ENCODE results near the gene LTN1. TPM values are rescaled to one million over a fixed set of nuclear protein-coding genes. Genes with fewer than 3 reads are reported as not detected.
"Not testable (repeated sequence)": the region's sequence is repeated elsewhere in the genome, so short reads cannot be mapped to it uniquely, and the experiment has no call there.

Gene LTN1
- polyA plus RNA-seq, 3 donors = 5.1 to 5.4 (median 5.4) TPM

DNA sequence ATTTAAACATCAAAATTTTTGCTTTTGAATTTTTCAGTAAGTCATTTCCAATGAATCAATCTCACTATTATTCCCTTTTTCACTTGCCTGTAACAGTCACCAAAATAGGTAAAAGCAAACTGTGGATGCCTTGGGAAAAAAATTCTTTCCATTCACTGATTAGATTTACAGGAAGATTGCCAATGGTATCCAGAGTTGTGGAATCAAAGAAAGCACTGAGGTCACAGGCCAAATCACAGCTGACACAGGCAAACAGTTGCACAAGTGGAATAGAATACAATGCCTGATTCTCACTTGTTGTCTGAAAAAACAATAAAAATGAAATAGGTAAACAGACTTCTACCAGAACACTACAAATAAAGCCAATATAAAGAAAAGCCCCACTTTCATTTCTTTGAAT lies 48.4 kb downstream of the LTN1 start:
- H3K27ac ChIP-seq (ENCODE audit: low read depth, low read length) = no peak overlapping the region

DNA sequence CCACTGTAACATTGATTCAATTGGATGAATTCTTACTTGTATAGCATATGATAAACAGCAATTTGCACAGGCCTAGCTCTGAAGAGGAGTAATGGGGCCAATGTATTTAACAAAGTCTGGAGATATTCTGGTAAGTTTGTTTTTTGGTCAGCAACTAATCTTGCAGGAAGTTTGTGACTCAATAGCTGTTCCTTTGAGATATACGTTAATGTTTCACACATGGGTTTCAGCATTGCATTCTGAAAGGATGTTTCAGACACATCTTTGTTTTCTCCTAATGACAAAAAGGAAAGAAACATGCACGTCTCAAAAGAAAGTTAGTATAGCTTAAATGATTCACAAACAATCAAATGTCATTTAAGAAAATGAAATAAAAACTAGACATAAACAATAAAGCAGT lies 49.0 kb downstream of the LTN1 start:
- H3K27ac ChIP-seq (ENCODE audit: low read depth, low read length) = no peak overlapping the region
- WGBS, 3 donors = 51 to 86% (median 53%) methylated on average over 2 of the region's 2 CpGs

DNA sequence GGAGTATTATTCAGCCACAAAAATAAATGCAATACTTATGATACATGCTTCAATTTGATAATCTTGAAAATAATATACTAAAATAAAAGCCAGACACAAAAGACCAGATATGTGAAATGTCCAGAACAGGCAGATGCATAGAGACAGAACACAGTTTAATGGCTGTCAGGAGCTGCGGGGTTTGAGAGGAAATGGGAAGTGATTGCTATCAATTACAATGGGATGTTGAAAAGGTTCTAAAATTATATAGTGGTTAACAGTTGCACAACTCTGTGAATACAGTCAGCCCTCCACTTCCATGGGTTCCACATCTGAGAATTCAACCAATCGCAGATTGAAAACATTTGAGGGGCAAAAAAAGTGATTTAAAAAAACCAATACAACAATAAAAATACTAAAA lies 54.0 kb downstream of the LTN1 start:
- WGBS, 3 donors = 44 to 89% (median 60%) methylated on average over 2 of the region's 2 CpGs
- no peak overlapping the region for H3K27ac ChIP-seq (ENCODE audit: low read depth, low read length)

DNA sequence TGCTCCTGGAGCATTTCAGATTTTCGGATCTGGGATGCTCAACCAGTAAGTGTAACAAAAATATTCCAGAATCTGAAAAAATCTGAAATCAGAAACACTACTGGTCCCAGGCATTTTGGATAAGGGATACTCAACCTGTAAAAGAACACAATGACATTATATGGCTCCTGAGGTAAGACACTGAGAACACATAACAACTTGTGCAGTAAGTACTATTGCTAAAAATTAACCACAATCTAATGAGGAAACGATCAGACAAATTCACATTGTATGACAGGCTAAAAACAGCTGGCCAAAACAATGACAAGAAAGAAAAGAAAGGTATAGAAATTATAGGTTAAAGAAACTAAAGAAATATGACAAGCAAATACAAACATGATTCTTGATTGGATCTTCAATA lies 54.9 kb downstream of the LTN1 start:
- 67 to 71% (median 70%) methylated on average over 2 of the region's 2 CpGs for WGBS, 3 donors
- no peak overlapping the region for H3K27ac ChIP-seq (ENCODE audit: low read depth, low read length)

- 91 to 98% (median 97%) methylated on average over 2 of the region's 2 CpGs for WGBS, 3 donors
- H3K27ac ChIP-seq (ENCODE audit: low read depth, low read length) = no peak overlapping the region
Observed at GRCh38 chr21:28936721-28937120, 56.0 kb downstream of the LTN1 start.

- H3K27ac ChIP-seq (ENCODE audit: low read depth, low read length) = no peak overlapping the region
- WGBS, 3 donors = 79 to 90% (median 80%) methylated on average over 1 of the region's 1 CpG
Observed at GRCh38 chr21:28936036-28936435, 56.6 kb downstream of the LTN1 start.

- no peak overlapping the region for H3K27ac ChIP-seq (ENCODE audit: low read depth, low read length)
- WGBS, 3 donors = 39 to 99% (median 96%) methylated on average over 2 of the region's 2 CpGs
Observed at GRCh38 chr21:28932717-28933116, 60.0 kb downstream of the LTN1 start.

- not testable (repeated sequence) for H3K27ac ChIP-seq (ENCODE audit: low read depth, low read length)
- WGBS, 3 donors = 97 to 98% (median 97%) methylated on average over 6 of the region's 6 CpGs
Observed at GRCh38 chr21:28931708-28932372, 60.8 kb downstream of the LTN1 start.

GRCh38 chr21:28928578-28929420 lies 63.9 kb downstream of the LTN1 start:
- H3K27ac ChIP-seq (ENCODE audit: low read depth, low read length) = no peak overlapping the region
- WGBS, 3 donors = 73 to 77% (median 75%) methylated on average over 3 of the region's 3 CpGs

DNA sequence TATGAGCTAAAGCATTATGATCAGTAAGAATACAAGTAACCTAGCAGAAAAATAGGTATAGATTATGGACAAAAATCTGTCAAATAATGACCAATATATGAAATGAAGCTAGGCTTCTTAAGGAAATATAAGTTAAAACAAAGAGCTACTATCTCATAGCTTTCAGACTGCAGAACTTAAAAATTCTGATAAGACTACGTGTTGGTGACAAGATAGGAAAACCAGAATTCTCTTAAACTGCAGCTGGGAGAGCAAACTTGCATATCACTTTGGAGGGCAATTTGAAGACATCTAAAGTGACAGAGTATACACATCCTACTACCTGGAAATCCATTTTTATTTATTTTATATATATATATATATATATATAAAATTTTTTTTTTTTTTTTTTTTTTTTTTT lies 65.5 kb downstream of the LTN1 start:
- H3K27ac ChIP-seq (ENCODE audit: low read depth, low read length) = no peak overlapping the region
- 92 to 98% (median 94%) methylated on average over 1 of the region's 1 CpG for WGBS, 3 donors

DNA sequence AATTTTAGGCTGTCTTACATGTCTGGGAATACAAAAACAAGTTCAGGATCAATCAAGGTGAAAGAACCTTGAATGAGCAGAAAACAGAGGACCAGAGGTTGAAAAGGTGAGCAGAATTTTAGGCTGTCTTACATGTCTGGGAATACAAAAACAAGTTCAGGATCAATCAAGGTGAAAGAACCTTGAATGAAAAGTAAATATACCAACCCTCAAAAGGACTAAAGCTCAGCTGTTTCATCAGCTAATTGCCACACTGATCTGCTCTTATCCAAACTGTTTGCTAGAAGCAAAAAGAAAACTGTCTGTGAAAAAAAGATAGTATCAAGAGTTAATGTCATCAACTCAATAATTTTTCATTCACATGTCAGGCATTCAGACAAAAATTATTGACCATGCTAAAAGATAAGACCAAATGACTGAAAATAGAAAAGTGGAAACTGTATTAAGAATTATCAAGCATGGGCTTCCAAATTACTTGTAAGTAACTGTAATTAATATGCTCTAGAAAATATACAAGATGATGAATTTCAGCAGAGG lies 69.2 kb downstream of the LTN1 start:
- no peak overlapping the region for H3K27ac ChIP-seq (ENCODE audit: low read depth, low read length)

GRCh38 chr21:28922368-28922767 lies 70.3 kb downstream of the LTN1 start:
- 86 to 90% (median 89%) methylated on average over 7 of the region's 7 CpGs for WGBS, 3 donors
- H3K27ac ChIP-seq (ENCODE audit: low read depth, low read length) = no peak overlapping the region

DNA sequence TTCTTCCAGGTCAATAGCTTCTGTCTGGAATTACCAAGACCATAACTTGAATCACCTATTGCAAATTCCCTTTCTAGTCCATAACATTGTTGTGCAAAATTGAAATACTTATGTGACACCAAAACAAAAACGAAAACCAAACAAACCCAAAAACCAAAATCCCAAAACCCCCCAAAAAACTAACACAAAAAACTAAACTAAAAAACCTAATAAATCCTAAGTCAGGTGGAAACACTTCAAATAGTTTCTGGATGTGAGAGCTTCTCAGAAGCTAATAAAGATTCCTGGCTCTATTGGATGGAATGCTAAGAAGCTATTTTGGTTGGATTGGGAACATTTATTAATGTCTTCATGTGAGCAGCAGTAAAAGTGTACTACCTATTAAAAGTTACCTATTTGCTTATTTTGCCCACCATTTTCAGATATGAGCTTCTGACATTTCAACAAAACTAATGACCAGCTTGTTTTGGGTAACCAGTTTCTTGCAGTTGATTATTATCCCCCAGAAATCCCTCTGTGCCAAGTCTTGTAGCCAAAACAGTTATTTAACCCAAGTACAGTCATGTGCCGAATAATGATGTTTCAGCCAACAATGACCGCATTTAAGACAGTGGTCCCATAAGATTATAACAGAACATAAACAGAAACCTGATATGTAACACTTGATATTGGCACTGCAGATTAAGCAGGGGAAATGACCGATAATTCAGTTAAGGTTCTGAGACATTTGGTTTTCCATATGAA lies 76.4 kb downstream of the LTN1 start:
- H3K27ac ChIP-seq (ENCODE audit: low read depth, low read length) = no peak overlapping the region
- 56 to 81% (median 75%) methylated on average over 4 of the region's 4 CpGs for WGBS, 3 donors

GRCh38 chr21:28913071-28913470 lies 79.6 kb downstream of the LTN1 start:
- H3K27ac ChIP-seq (ENCODE audit: low read depth, low read length) = no peak overlapping the region
- 74 to 88% (median 75%) methylated on average over 2 of the region's 2 CpGs for WGBS, 3 donors

GRCh38 chr21:28910280-28910887 lies 82.3 kb downstream of the LTN1 start:
- H3K27ac ChIP-seq (ENCODE audit: low read depth, low read length) = no peak overlapping the region
- 51 to 69% (median 58%) methylated on average over 4 of the region's 4 CpGs for WGBS, 3 donors

- WGBS, 3 donors = 96 to 98% (median 96%) methylated on average over 8 of the region's 8 CpGs
- H3K27ac ChIP-seq (ENCODE audit: low read depth, low read length) = no peak overlapping the region
Observed at GRCh38 chr21:28908351-28908750, 84.3 kb downstream of the LTN1 start.

DNA sequence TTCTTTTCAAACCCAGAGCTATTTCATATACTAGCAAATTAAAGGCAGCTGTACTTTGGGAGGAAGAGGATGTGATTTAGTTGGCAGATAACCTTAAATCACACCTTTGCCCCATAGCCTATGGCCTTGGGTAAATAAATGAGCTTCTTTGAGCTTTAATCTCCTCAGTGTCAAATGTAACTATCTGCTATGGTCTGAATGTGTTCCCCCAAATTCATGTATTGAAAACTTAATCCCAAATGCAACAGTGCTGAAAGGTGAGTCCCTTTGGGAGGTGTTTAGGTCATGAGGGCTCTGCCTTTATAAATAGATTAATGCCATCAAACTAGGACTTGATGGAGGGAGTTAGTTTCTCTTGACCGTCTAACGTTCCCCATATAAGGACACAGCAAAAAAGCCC lies 85.8 kb downstream of the LTN1 start:
- 81 to 88% (median 86%) methylated on average over 2 of the region's 2 CpGs for WGBS, 3 donors
- H3K27ac ChIP-seq (ENCODE audit: low read depth, low read length) = no peak overlapping the region

- H3K27ac ChIP-seq (ENCODE audit: low read depth, low read length) = no peak overlapping the region
- WGBS, 3 donors = 92 to 100% (median 100%) methylated on average over 1 of the region's 1 CpG
Observed at GRCh38 chr21:28906236-28906635, 86.4 kb downstream of the LTN1 start.

DNA sequence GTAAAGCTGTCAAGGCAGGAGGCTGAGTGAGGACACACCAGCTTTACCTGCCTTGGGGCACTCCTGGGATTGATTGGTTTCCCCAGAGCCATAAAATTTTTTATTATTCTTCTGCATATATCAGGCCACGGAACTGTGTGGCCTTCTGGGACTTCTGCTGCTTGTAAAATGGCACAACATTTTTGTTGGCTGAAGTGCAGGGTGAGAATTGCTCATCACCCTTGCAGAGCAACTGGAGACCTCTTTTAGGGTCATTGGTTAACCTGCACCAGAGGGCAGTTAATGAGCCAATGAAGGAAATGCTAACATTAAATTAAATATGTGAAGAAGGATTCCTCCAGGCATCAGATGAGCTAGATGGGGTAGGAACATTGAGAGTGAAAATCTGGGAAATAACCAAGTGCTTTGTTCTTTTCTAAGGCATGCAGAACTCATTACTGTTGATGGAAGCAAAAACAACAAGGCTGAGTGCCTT lies 87.7 kb downstream of the LTN1 start:
- no peak overlapping the region for H3K27ac ChIP-seq (ENCODE audit: low read depth, low read length)
- 53 to 69% (median 59%) methylated on average over 1 of the region's 1 CpG for WGBS, 3 donors
